Smooth muscle cell of the pulmonary artery (primary cell): ENCODE results near the gene PGR. TPM values are rescaled to one million over a fixed set of nuclear protein-coding genes. Genes with fewer than 3 reads are reported as not detected.

Source experiments
- total RNA-seq: library from RNA; depleted of rRNA; stranded (reverse); fragments of >200 nt; gene quantifications from 2 replicates; pipeline ENCODE4 v1.2.3, GENCODE V29; 2014

The PGR gene
- total RNA-seq = 0.03 and 1.5 TPM in 2 replicates

GRCh38 chr11:101129203-101129943, at the start of gene PGR:
TSS of gene PGR (minus strand) at chr11:101129813. CDS start at chr11:101129070, 743 bp downstream.

